Astrocyte (in vitro differentiated cells and primary cell): ENCODE measurements around the gene C1QTNF12. TPM values are rescaled to one million over a fixed set of nuclear protein-coding genes. Genes with fewer than 3 reads are reported as not detected.
A peak's percentile ranks its signal among the peaks of the same experiment; 100 is the strongest.

ENCODE experiments used
- DNase-seq: peaks from one replicate; pipeline ENCODE4 v3.0.0-alpha.2; 2010; ENCODE audit warnings: low read depth
- FAIRE-seq: peaks from 2 replicates; lab custom pipeline; 2011; peaks lifted over from hg19 to GRCh38; lab: Jason Lieb, UNC
- H2AFZ ChIP-seq: 2 replicates; pipeline ENCODE4 v1.6.0; 2012; ENCODE audit warnings: low read depth, low read length, inconsistent platforms
- H3K27ac ChIP-seq: 2 replicates; pipeline ENCODE4 v1.5.1; 2011; ENCODE audit warnings: low read depth, low read length, inconsistent platforms
- H3K27me3 ChIP-seq: 2 replicates; pipeline ENCODE4 v1.6.0; 2011; ENCODE audit warnings: low read length, inconsistent platforms; ENCODE audit not compliant: insufficient read depth
- H3K36me3 ChIP-seq: 2 replicates; pipeline ENCODE4 v1.5.1; 2011; ENCODE audit warnings: low read length, inconsistent platforms; ENCODE audit not compliant: insufficient read depth
- H3K4me1 ChIP-seq: 2 replicates; pipeline ENCODE4 v1.5.1; 2011; ENCODE audit warnings: low read length, inconsistent platforms; ENCODE audit not compliant: insufficient read depth
- H3K4me2 ChIP-seq: 2 replicates; pipeline ENCODE4 v1.6.0; 2012; ENCODE audit warnings: low read length, inconsistent platforms
- H3K4me3 ChIP-seq: 2 replicates; pipeline ENCODE4 v1.5.1; 2011; ENCODE audit warnings: low read depth, mild to moderate bottlenecking, low read length, inconsistent platforms; ENCODE audit not compliant: insufficient read depth
- H3K79me2 ChIP-seq: 2 replicates; pipeline ENCODE4 v1.6.0; 2012; ENCODE audit warnings: mild to moderate bottlenecking, low read length, inconsistent platforms; ENCODE audit not compliant: insufficient read depth
- H3K9ac ChIP-seq: 2 replicates; pipeline ENCODE4 v1.6.0; 2012; ENCODE audit warnings: mild to moderate bottlenecking, low read length, inconsistent platforms
- H3K9me3 ChIP-seq: 2 replicates; pipeline ENCODE4 v1.5.1; 2012; ENCODE audit warnings: low read depth, mild to moderate bottlenecking, low read length, inconsistent platforms; ENCODE audit not compliant: insufficient read depth
- H4K20me1 ChIP-seq: 2 replicates; pipeline ENCODE4 v1.6.0; 2012; ENCODE audit warnings: low read length, inconsistent platforms; ENCODE audit not compliant: insufficient read depth
- H3K27ac Mint-ChIP-seq: one replicate; pipeline ENCODE4 v1.8.0; 2021; ENCODE audit warnings: mild to moderate bottlenecking, mixed read lengths; ENCODE audit not compliant: unreplicated experiment
- H3K27me3 Mint-ChIP-seq: one replicate; pipeline ENCODE4 v1.8.0; 2021; ENCODE audit warnings: low read depth, mixed read lengths; ENCODE audit not compliant: unreplicated experiment
- H3K36me3 Mint-ChIP-seq: one replicate; pipeline ENCODE4 v1.8.0; 2021; ENCODE audit warnings: low read depth, mixed read lengths; ENCODE audit not compliant: unreplicated experiment
- H3K4me1 Mint-ChIP-seq: one replicate; pipeline ENCODE4 v1.8.0; 2021; ENCODE audit warnings: low read depth, mixed read lengths; ENCODE audit not compliant: unreplicated experiment
- H3K4me3 Mint-ChIP-seq: one replicate; pipeline ENCODE4 v1.8.0; 2021; ENCODE audit warnings: mild to moderate bottlenecking, moderate library complexity, mixed read lengths; ENCODE audit not compliant: unreplicated experiment
- H3K9me3 Mint-ChIP-seq: one replicate; pipeline ENCODE4 v1.8.0; 2021; ENCODE audit warnings: mild to moderate bottlenecking, mixed read lengths; ENCODE audit not compliant: unreplicated experiment
- CTCF ChIP-seq: IDR thresholded peaks from 2 replicates; pipeline ENCODE4 v1.5.1; 2011; ENCODE audit warnings: low read depth, mild to moderate bottlenecking, inconsistent platforms, low read length, moderate library complexity; ENCODE audit not compliant: insufficient read depth
- EZH2 ChIP-seq: IDR thresholded peaks from 2 replicates; pipeline ENCODE4 v1.6.1; 2012; ENCODE audit warnings: mild to moderate bottlenecking, low read length, inconsistent platforms; ENCODE audit not compliant: insufficient read depth
- total RNA-seq: library from RNA; stranded (reverse); gene quantifications from 2 replicates; pipeline ENCODE4 v1.2.1, GENCODE V29; 2021

Gene C1QTNF12
- total RNA-seq, 1 donor from 2014 or later = 3.9 TPM

DNA sequence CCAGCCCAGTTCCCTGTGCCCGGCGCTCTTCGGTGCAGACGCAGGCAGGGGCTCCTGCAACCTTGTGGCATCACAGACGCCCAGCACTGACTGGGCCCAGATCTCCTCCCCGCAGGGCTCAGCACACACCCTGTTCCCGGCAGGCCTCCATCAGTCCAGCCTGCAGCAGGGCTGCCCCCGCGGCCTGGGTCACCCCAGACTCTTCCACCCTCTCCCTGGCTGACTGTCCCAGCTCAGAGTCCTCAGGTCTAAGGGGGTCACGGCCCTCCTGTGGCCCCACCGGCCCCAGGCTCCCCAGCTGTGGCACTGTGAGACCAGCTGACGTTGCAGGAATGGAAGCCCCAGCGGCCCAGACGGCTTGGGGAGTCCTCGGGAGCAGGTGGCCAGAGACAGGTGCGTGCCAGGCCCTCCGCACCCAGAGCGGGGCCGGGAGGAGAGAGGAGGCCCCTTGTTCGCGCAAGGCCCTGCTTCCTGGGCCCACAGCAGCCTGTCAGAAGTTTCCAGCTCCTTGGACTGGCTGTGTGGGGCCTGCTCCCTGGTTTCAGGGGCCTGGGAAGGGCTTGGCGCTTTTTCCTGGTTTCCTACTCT is 10.3 kb downstream of the C1QTNF12 start:
- peaks cover 31% of the 10 kb centered on the region for H3K79me2 ChIP-seq
- H3K27ac Mint-ChIP-seq = no peak overlapping the region
- H3K4me2 ChIP-seq = no peak overlapping the region
- no peak for TF ChIP-seq EZH2
- no peak for TF ChIP-seq CTCF
- no peaks in the 10 kb centered on the region for H3K36me3 ChIP-seq
- H3K9ac ChIP-seq = no peak overlapping the region
- H3K27me3 Mint-ChIP-seq = no peaks in the 10 kb centered on the region
- H3K9me3 Mint-ChIP-seq = peaks cover 2% of the 10 kb centered on the region
- DNase-seq (no peak), FAIRE-seq (no peak)
- no peaks in the 10 kb centered on the region for H3K27me3 ChIP-seq
- peaks cover 17% of the 10 kb centered on the region for H4K20me1 ChIP-seq
- H3K4me1 ChIP-seq = no peaks in the 10 kb centered on the region
- H3K4me3 Mint-ChIP-seq = no peak overlapping the region
- H3K4me1 Mint-ChIP-seq = peaks cover 6% of the 10 kb centered on the region
- no peak overlapping the region for H3K27ac ChIP-seq
- peaks cover 9% of the 10 kb centered on the region for H3K9me3 ChIP-seq
- H2AFZ ChIP-seq = no peak overlapping the region
- H3K36me3 Mint-ChIP-seq = peaks cover 1% of the 10 kb centered on the region
- H3K4me3 ChIP-seq = no peak overlapping the region

DNA sequence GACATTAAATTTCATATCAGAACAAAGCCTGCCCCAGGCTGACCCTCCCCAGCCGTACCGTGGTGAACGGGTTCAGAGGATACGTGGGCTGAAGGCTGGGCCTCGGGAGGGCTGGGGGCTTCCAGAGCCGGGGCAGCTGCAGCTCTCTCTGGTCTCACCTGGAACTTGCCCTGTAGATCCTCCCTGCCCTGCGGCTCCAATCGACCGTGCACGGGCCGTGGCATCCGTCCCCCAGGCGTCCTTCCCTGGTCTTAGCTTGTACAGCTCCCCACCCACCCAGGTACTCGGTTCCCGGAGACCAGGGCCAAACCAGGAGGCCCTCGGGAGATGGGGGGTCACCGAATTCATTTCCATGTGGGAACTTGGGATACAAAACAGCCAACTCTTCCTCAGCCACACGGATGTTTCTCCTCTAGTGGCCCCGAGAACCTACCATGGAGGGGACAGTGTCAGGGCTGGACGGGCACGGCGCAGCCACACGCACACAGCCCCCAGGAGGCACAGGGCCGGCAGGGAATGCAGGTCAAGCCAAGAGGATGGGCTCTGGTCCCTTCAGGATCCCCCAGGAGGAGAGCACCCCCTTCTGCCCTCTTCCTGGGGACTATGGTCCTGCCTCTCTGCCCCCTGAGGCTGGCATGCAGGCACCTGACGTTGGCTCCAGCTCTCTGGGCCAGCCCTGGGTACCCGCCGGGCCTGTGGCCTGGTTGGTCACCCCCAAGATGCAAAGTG is 11.3 kb downstream of the C1QTNF12 start:
- FAIRE-seq (no peak), DNase-seq (no peak)
- no peaks in the 10 kb centered on the region for H3K27me3 ChIP-seq
- H3K36me3 ChIP-seq = no peaks in the 10 kb centered on the region
- TF ChIP-seq EZH2 = no peak
- no peak for TF ChIP-seq CTCF
- Mint-ChIP-seq H3K36me3 (peaks cover 3% of the 10 kb centered on the region), H3K27ac (no peak overlapping the region), H3K4me1 (peaks cover 8% of the 10 kb centered on the region), H3K9me3 (peaks cover 2% of the 10 kb centered on the region), H3K4me3 (peak overlapping the region; percentile 8), H3K27me3 (no peaks in the 10 kb centered on the region)
- H3K27ac ChIP-seq = no peak overlapping the region
- no peak overlapping the region for H2AFZ ChIP-seq
- no peak overlapping the region for H3K4me3 ChIP-seq
- no peak overlapping the region for H3K4me2 ChIP-seq
- H3K9me3 ChIP-seq = peaks cover 9% of the 10 kb centered on the region
- H4K20me1 ChIP-seq = peaks cover 24% of the 10 kb centered on the region
- H3K4me1 ChIP-seq = peaks cover 8% of the 10 kb centered on the region
- peaks cover 42% of the 10 kb centered on the region for H3K79me2 ChIP-seq
- H3K9ac ChIP-seq = no peak overlapping the region
